GM19351 (cell line): ENCODE measurements around the gene ILRUN.
"Not testable (repeated sequence)": the region's sequence is repeated elsewhere in the genome, so short reads cannot be mapped to it uniquely, and the experiment has no call there.

Experiments
- ATAC-seq: cut with Tn5 transposase; IDR thresholded peaks from one replicate; pipeline ENCODE4 v1.9.1; 2021; ENCODE audit warnings: mild to moderate bottlenecking, moderate library complexity; ENCODE audit not compliant: unreplicated experiment

ILRUN gene

DNA sequence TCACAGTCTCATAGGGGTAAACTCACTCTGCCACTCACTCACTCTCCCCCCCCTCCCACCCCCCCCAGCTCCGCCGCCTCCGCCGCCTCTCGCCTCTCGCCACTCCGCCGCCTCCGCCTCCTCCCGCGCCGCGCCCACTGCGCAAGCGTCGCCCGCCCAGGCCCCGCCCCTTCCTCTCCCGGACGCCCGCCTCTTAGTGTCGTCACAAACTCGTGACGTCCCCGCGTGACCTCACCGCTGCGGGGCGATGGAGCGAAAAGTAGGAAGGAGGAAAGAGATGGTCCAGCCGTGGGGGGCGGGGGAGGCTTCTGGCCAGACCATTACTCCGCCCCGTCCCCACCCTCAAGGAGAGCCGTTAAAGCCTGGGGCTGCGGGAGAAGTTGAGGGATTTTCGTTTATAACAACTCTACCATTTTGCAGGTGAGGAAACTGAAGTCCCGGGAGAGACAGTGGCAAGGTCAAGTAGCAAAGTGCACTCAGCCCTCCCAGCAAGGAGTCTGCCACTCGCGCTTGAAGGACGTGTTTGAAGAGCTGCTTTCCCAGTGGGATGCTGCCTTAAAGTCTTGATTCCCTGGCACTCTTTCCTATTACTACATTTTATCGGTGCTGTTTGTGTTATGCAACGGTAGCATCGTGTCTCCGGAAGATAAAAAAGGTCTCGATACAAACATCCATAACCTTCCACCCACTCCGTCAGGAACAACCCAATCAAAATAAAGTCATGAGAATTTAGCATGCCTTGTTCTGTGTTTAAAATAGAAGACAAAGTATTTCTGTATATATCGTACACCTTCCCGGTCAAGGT, at the start of gene ILRUN:
TSS of gene ILRUN (minus strand) at position 29 of the 805 bp plus-strand sequence. CDS start 164 bp downstream, outside the sequence.
- ATAC-seq: peak; percentile 75

DNA sequence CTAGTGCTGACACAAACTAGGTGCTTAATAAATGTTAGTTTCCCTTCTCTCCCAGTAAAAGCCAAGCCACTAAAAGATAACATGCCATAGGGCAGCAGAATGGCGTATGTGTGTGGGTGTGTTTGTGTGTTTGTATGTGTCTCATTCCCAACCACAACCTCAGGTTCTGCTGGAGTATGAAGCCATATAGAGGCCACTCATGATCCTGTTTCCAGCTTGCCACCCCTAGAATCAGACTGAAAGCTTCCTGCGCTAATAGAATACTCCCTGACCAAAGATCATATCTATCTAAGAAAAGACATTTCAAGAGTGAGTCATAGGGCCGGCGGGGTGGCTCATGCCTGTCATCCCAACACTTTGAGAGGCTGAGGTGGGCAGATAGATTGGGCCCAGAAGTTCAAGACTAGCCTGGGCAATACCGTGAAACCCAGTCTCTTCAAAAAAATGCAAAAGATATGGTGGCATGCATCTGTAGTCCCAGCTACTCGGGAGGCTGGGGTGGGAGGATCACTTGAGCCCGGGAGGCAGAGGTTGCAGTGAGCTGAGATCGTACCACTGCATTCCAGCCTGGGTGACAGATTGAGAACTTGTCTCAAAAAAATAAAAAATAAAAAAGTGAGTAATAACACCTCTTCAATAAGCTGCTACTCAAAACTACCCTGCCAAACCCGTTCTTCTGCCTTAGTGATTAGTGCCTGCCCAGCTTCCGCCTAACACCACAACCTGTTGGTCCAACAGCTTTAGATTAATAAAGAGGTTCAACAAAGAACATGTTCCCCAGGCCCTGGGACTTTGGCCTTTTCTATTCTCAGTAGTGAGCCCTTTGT, 48.9 kb upstream of the ILRUN start:
- ATAC-seq: no peak

DNA sequence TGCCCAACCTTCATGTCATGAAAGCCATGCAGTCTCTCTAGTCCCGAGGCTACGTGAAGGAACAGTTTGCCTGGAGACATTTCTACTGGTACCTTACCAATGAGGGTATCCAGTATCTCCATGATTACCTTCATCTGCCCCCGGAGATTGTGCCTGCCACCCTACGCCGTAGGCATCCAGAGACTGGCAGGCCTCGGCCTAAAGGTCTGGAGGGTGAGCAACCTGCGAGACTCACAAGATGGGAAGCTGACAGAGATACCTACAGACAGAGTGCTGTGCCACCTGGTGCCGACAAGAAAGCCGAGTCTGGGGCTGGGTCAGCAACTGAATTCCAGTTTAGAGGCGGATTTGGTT, 47.7 kb upstream of the ILRUN start:
- ATAC-seq: not testable (repeated sequence)

DNA sequence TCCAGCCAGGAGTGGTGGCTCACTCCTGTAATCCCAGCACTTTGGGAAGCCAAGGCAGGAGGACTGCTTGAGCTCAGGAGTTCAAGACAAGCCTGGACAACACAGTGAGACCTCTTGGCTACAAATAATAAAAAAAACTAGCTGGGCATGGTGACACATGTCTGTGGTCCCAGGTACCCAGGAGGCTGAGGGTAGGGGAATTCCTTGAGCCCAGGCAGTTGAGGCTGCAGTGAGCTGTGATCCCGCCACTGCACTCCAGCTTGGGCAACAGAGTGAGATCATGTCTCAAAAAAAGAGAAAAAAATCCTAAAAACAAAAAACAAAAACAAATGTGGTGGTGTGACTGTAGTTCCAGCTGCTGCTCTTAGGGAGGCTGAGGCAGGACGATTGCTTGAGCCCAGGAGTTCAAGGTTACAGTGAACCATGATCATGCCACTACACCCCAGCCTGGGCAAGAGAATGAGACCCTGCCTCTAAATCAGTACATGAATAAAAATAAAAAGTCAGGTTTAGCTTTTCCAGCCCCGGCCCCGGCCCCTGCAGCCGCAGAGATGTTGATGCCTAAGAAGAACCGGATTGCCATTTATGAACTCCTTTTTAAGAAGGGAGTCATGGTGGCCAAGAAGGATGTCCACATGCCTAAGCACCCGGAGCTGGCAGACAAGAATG, 47.2 kb upstream of the ILRUN start:
- no peak for ATAC-seq

DNA sequence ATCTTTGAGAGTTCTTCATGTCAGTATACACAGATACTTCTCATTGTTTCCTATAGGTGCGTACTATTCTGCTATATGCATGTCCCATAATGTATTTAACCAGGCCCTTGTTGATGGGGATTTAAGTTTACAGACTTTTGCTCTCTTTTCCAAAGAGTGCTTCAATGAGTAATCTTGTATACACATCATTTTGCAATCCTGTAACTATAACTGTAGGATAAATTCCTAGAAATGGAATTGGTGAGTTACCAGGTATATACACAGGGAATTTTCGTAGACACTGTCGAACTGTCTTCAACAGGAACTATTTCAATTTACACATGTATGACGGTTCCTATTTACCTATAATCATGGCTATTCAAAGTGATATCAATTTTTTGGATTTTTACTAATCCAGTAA, 45.5 kb upstream of the ILRUN start:
- ATAC-seq: no peak

DNA sequence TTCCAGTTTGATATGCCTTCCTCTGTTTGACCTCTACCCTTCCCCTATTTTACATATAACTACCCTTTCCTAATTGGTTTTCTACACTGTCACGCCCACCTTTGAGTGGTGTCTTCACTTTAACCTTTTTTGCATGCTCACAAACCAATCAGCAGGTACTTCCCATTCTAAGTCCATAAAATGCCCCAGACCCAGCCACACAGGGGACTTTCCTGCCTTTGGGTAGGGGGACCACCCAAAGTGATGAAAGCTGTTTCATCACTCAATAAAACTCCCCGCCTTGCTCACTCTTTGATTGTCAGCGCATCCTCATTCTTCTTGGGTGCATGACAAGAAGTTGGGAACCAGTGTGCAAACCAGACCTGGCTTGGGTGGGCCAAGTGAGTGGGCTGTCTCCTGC, 40.3 kb upstream of the ILRUN start:
- no peak for ATAC-seq

DNA sequence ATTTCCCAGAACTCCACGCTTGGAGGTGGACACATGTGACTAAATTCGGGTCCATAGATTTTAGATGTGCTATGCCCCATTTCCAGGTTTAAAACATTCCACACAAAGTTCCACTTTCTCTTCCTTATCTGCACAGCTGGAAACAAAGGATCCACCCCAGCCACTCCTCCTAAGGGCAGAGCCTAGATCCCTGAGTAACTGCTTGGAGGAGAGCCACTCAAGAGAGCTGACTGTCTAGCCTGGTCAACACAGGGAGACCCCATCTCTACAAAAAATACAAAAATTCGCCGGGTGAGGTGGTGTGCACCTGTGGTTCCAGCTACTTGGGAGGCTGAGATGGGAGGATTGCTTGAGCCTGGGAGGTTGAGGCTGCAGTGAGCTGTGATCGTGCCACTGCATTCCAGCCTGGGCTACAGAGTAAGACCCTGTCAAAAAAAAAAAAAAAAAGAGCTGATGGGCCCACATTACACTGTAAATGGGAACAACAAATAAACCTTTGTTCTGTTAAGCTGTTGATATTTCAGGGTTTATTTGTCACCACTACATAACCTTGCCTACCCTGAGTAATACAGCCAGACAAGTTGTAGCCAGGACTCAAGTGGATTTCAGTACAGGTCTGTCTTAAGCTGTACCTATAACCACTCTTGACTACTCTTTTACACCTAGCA, 35.0 kb upstream of the ILRUN start:
- no peak for ATAC-seq

DNA sequence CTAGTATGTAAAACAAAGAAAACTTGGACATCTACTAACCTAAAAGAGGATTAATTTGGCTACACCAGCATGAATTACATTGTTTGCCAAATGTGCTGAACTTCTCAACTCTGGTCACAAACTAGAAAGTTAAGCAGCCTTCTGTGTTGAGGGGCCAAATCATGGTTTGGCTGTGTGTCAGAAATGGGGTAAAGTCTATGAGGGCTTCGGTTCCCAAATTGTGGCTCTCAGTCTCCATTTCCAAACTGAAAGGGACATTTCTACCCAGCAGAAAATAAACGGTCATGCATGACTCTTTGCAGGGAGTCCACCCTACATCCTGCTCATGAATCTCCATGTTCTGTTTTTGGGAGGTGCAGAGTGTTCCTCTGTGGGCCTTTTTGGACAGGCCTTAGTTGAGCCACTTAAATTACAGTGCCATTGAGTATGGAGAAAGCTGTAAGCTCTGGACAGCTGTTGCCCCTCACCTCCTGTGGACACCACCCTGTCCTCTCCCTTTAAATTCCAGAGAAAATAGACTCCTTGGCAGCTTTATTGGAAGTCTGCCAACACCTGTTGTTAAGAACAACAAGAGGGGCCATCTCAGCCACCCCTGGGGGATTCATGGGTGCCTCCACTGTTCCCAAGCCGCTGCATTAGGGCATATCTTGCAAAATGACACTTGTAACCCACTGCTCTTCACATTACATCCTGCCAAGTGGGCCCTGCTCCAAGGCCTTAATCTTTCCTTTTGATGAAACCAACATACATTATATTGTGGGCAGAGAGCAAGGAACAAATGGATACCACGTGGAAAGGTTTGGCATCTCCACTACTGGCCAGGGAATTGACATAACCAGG, 33.3 kb upstream of the ILRUN start:
- no peak for ATAC-seq

DNA sequence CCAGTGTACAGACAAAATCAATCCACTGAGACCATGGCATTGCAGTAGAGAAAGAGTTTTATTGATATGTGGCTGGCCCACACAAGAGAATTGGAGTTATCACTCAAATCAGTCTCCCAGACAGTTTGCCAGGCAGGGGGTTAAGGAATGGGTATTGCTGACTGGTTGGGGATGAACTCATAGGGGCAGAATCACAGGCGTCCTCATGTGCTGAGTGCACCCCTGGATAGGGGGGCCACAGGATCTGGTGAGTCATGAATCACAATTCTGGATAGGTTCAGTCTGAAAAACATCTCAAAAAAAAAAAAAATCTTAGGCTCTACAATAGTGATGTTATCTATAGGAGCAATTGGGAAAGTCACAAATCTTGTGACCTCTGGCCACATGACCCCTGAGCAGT, 29.5 kb upstream of the ILRUN start:
- no peak for ATAC-seq

DNA sequence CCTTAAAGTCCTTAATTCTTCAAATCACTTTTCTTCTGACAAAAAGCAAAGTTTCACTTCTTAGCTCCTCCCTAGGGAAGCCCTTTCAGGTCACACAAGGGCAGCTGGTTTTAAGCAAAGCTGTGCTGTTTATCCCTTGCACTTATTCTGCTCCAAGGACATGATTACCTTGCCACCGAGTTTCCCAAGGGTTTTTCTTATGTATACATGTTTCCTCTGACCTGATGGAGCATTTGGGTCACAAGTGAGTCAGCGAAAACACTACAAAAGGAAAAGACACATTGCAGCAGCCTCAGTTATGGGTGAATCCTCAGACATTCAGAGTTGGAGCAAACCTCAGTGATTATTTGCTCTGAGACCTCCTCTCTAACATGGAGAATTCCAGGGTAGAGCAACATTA, 26.6 kb upstream of the ILRUN start:
- no peak for ATAC-seq

DNA sequence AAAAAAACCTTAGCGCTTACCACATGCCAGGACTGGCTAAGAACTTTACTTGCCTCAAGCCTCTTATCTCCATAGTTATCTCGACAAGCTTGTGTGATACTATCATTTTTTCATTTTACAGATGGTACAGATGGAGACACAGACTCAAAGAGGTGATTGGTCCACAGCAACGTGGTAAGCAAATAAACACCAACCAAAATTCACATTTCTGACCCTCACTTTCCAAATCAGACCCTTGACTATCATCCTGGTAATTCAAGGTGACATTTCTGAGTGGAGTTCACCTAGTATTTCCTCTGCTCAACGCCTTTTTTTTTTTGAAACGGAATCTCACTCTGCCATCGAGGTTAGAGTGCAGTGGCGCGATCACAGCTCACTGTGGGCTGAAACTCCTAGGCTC, 25.9 kb upstream of the ILRUN start:
- ATAC-seq: no peak

DNA sequence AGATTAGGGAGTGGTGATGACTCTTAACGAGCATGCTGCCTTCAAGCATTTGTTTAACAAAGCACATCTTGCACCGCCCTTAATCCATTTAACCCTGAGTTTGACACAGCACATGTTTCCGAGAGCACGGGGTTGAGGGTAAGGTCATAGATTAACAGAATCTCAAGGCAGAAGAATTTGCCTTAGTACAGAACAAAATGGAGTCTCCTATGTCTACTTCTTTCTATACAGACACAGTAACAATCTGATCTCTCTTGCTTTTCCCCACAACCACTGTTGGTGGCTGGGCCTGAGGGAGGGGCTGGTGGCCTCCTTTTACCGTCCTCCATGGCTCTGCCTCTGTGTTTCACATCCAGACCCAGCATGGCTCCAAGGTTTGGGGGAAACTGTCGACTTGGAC, 23.6 kb upstream of the ILRUN start:
- ATAC-seq: not testable (repeated sequence)

DNA sequence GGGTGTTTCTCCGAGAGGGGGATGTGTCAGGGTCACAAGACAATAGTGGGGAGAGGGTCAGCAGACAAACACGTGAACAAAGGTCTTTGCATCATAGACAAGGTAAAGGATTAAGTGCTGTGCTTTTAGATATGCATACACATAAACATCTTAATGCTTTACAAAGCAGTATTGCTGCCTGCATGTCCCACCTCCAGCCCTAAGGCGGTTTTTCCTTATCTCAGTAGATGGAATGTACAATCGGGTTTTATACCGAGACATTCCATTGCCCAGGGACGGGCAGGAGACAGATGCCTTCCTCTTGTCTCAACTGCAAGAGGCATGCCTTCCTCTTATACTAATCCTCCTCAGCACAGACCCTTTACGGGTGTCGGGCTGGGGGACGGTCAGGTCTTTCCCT, 23.1 kb upstream of the ILRUN start:
- not testable (repeated sequence) for ATAC-seq

DNA sequence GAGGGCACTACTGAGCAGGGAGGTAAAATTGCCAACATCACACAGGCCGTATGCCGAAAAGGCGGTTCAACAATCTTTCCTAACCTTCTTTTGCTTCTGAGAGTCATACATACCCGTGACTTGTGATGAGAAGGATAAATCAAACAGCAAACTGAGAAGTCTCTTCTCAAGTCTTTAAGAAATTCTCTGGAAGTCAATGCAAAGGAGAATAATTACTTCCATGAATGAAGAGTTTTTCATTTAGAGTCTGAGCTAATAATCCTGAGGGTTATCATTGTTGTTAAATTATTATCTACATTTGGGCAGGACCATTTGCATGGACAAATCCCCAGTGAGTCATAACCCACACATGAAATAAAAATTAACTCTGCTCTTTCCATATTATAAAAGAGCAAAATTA, 22.4 kb upstream of the ILRUN start:
- no peak for ATAC-seq

DNA sequence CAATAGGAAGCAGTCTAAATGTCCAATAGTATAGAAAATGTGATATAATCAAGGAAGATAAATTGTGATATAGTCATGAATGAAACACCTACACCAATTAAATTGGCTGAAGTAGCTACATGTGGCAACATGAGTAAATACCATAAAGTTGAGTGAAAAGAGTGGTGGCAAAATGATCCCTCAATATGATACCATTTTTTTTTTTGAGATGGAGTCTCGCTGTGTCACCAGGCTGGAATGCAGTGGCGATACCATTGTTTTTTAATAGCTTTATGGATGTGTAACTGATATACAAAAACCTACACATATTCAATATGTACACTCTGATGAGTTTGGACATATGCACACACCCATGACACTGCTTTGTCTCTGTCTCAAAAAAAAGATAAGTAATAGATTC, 20.9 kb upstream of the ILRUN start:
- no peak for ATAC-seq

DNA sequence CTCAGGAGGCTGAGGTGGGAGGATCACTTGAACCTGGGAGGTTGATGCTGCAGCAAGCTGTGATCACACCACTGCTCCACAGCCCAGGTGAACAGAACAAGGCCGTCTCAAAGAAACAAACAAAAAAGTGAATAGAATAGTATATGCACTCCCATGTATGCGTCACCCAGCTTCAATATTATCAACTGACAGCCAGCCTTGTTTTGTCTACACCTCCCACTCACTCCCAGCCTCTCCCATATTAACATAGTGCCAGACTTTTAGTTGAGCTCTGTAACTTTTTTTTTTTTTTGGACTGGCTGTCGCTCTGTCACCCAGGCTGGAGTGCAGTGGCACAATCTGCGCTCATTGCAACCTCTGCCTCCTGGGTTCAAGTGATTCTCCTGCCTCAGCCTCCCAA, 18.1 kb upstream of the ILRUN start:
- ATAC-seq: no peak

DNA sequence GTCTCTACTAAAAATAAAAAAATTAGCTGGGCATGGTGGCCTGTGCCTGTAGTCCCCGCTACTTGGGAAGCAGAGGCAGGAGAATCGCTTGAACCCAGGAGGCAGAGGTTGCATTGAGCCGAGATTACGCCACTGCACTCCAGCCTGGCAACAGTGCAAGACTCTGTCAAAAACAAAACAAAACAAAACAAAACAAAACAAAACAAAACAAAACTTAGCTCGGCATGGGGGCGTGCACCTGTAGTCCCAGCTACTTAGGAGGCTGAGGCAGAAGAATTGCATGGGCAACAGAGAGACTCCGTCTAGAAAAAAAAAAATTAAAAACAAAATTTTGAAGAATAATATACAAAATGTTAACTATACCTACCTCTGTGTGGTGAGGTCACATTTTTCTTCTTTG, 16.3 kb upstream of the ILRUN start:
- not testable (repeated sequence) for ATAC-seq

DNA sequence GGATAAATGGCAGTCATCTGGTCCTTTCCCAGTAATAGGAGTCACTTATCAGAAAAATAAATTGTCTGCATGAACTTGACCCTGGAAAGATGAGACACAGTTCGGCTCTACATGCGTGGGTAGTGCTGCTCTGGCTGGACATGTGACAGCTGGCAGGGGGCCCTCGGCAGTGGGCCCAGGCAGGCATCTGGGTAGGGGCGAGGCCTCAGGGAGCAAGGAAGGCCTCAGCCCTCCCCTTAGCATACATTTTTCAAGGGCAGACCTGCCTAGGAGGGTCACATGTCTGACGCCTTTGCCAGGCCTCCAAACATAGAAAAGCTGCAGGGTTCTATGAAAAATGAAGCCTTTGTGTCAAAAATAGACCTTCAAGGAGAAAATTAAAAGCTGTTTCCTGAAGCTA, 12.8 kb upstream of the ILRUN start:
- ATAC-seq: no peak

DNA sequence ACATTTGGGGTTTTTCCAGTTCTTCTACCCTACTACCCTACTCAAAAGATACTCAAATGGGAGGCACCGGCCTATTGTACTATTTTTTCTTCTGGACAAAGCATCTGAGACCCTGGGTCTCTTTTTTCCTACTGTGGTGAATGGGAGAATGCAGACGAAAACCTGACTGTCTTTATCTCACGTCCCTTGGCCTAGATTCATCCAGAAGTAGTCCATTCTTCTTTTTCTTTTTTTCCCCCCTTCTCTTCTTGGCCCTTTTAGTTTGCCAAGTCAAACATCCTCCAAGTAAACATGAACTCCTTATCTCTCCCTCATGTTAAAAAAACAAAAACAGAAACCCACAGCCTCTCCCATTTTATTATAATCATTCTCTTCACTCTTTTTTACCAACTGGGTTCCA, 8.7 kb upstream of the ILRUN start:
- ATAC-seq: no peak

DNA sequence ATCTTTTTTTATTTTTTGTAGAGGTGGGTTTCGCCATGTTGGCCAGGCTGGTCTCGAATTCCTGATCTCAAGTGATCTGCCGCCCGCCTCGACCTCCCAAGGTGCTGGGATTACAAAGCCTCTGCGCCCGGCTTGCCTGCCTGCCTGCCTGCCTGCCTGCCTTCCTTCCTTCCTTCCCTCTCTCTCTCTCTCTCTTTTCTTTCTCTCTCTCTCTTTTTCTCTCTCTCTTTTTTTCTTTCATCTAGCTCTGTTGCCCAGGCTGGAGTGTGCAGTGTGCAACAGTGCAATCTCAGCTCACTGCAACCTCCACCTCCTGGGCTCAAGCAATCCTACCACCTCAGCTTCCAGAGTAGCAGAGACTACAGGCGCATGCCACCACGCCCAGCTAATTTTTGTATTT, 4.6 kb upstream of the ILRUN start:
- ATAC-seq: no peak
